SK-N-SH treated with all-trans-retinoic acid at 6 μM for 48 hours (cell line): ENCODE data around the gene PIGM.
A peak's percentile ranks its signal among the peaks of the same experiment; 100 is the strongest.

Experiments used
- ATAC-seq: fragments of 200-7000 bp; cut with Tn5 transposase; 3 replicates; pipeline ENCODE4 v1.9.1; 2020; ENCODE audit warnings: mild to moderate bottlenecking, moderate library complexity
- ARNTL ChIP-seq: fragments of 450-650 bp; formaldehyde crosslinking; IDR thresholded peaks from 2 replicates; pipeline ENCODE4 v1.5.0; 2020; ENCODE audit warnings: low read depth, mild to moderate bottlenecking, moderate library complexity, borderline replicate concordance
- CREB5 ChIP-seq: fragments of 250-450 bp; sonication (Bioruptor Pico); IDR thresholded peaks from 2 replicates; pipeline ENCODE4 v1.5.1; 2020; ENCODE audit warnings: low read depth, mild to moderate bottlenecking, moderate library complexity
- CSDC2 ChIP-seq: fragments of 250-450 bp; sonication (Bioruptor Pico); IDR thresholded peaks from 2 replicates; pipeline ENCODE4 v1.5.0; 2020; ENCODE audit warnings: mild to moderate bottlenecking, moderate library complexity
- CSRNP3 ChIP-seq: fragments of 250-450 bp; sonication (Bioruptor Pico); IDR thresholded peaks from 2 replicates; pipeline ENCODE4 v1.5.1; 2021; ENCODE audit warnings: mild to moderate bottlenecking, moderate library complexity
- ESRRG ChIP-seq: fragments of 250-450 bp; sonication (Bioruptor Pico); IDR thresholded peaks from 2 replicates; pipeline ENCODE4 v1.6.1; 2021; ENCODE audit warnings: mild to moderate bottlenecking
- GLIS3 ChIP-seq: fragments of 250-450 bp; sonication (Bioruptor Pico); IDR thresholded peaks from 2 replicates; pipeline ENCODE4 v1.5.0; 2020; ENCODE audit warnings: mild to moderate bottlenecking, moderate library complexity
- ISL1 ChIP-seq: fragments of 250-450 bp; sonication (Bioruptor Pico); IDR thresholded peaks from 2 replicates; pipeline ENCODE4 v2.1.2; 2022; ENCODE audit warnings: mild to moderate bottlenecking, moderate library complexity
- OSR1 ChIP-seq: fragments of 250-450 bp; sonication (Bioruptor Pico); IDR thresholded peaks from 2 replicates; pipeline ENCODE4 v1.8.0; 2022; ENCODE audit warnings: moderate library complexity, mild to moderate bottlenecking, inconsistent platforms
- PATZ1 ChIP-seq: fragments of 250-450 bp; sonication (Bioruptor Pico); IDR thresholded peaks from 2 replicates; pipeline ENCODE4 v1.8.0; 2020; ENCODE audit warnings: mild to moderate bottlenecking, moderate library complexity, borderline replicate concordance
- PPARA ChIP-seq: fragments of 250-450 bp; sonication (Bioruptor Pico); IDR thresholded peaks from 2 replicates; pipeline ENCODE4 v1.5.0; 2020; ENCODE audit warnings: mild to moderate bottlenecking, borderline replicate concordance
- RARB ChIP-seq: fragments of 250-450 bp; sonication (Bioruptor Pico); IDR thresholded peaks from 2 replicates; pipeline ENCODE4 v1.8.0; 2021; ENCODE audit warnings: mild to moderate bottlenecking, moderate library complexity
- SNAI2 ChIP-seq: fragments of 250-450 bp; sonication (Bioruptor Pico); IDR thresholded peaks from 2 replicates; pipeline ENCODE4 v1.5.0; 2020; ENCODE audit warnings: mild to moderate bottlenecking, moderate library complexity
- TCF4 ChIP-seq: fragments of 250-450 bp; sonication (Bioruptor Pico); IDR thresholded peaks from 2 replicates; pipeline ENCODE4 v1.8.0; 2021; ENCODE audit warnings: mild to moderate bottlenecking, moderate library complexity, borderline replicate concordance
- TOX ChIP-seq: fragments of 250-450 bp; sonication (Bioruptor Pico); IDR thresholded peaks from 2 replicates; pipeline ENCODE4 v1.8.0; 2021; ENCODE audit warnings: mild to moderate bottlenecking, moderate library complexity, borderline replicate concordance
- TSHZ2 ChIP-seq: fragments of 250-450 bp; sonication (Bioruptor Pico); IDR thresholded peaks from 2 replicates; pipeline ENCODE4 v1.5.0; 2020; ENCODE audit warnings: mild to moderate bottlenecking, moderate library complexity
- ZC3H10 ChIP-seq: fragments of 250-450 bp; sonication (Bioruptor Pico); IDR thresholded peaks from 2 replicates; pipeline ENCODE4 v1.5.1; 2021; ENCODE audit warnings: mild to moderate bottlenecking, moderate library complexity
- ZFP3 ChIP-seq: fragments of 250-450 bp; sonication (Bioruptor Pico); IDR thresholded peaks from 2 replicates; pipeline ENCODE4 v1.5.0; 2020; ENCODE audit warnings: mild to moderate bottlenecking, moderate library complexity
- ZFP30 ChIP-seq: fragments of 450-650 bp; formaldehyde crosslinking; IDR thresholded peaks from 2 replicates; pipeline ENCODE4 v1.5.0; 2022; ENCODE audit warnings: mild to moderate bottlenecking, moderate library complexity
- ZNF565 ChIP-seq: fragments of 450-650 bp; formaldehyde crosslinking; conservative IDR thresholded peaks from 2 replicates; pipeline ENCODE4 v1.5.0; 2020; ENCODE audit warnings: low read depth, mild to moderate bottlenecking, moderate library complexity
- ZNF70 ChIP-seq: fragments of 450-650 bp; formaldehyde crosslinking; IDR thresholded peaks from 2 replicates; pipeline ENCODE4 v1.5.0; 2020; ENCODE audit warnings: mild to moderate bottlenecking, moderate library complexity
- ZNF8 ChIP-seq: fragments of 450-650 bp; formaldehyde crosslinking; IDR thresholded peaks from 2 replicates; pipeline ENCODE4 v1.5.0; 2020; ENCODE audit warnings: mild to moderate bottlenecking, moderate library complexity

The PIGM gene

GRCh38 chr1:159996653-159997052, 35.1 kb downstream of the PIGM start:
- peak; percentile 78; the same call in 1 of the 2 replicates for TF ChIP-seq OSR1
- no peak for TF ChIP-seq PATZ1
- TF ChIP-seq TCF4 (CRISPR knock-in tag) = no peak
- TF ChIP-seq ZC3H10 (CRISPR knock-in tag) = 0 out of 2 replicates have a peak, but pooled peaks have one; percentile 17
- no peak for TF ChIP-seq CREB5 (CRISPR knock-in tag)
- no peak for TF ChIP-seq PPARA (CRISPR knock-in tag)
- peak; percentile 95 for ATAC-seq

GRCh38 chr1:159994896-159995295, 36.9 kb downstream of the PIGM start:
- no peak for ATAC-seq
- no peak for TF ChIP-seq ESRRG
- TF ChIP-seq GLIS3 = no peak
- TF ChIP-seq ZNF8 (CRISPR knock-in tag) = no peak
- TF ChIP-seq OSR1 = no peak
- no peak for TF ChIP-seq TCF4 (CRISPR knock-in tag)
- TF ChIP-seq TSHZ2 (CRISPR knock-in tag) = no peak
- TF ChIP-seq CSRNP3 = no peak
- TF ChIP-seq ZC3H10 (CRISPR knock-in tag) = no peak
- no peak for TF ChIP-seq ZFP30 (CRISPR knock-in tag)
- no peak for TF ChIP-seq ISL1 (CRISPR knock-in tag)
- TF ChIP-seq PATZ1 = no peak
- TF ChIP-seq CREB5 (CRISPR knock-in tag) = no peak
- TF ChIP-seq ZFP3 = no peak
- TF ChIP-seq RARB (CRISPR knock-in tag) = no peak

- ATAC-seq = no peak
These were observed 37.9 kb downstream of the PIGM start for GRCh38 chr1:159993911-159994310.

GRCh38 chr1:159992161-159992560, 39.6 kb downstream of the PIGM start:
- ATAC-seq = peak; percentile 58

More at GRCh38 chr1:159993911-159994310, 37.9 kb downstream of the PIGM start:
- TF ChIP-seq ZFP3 = no peak
- TF ChIP-seq SNAI2 (CRISPR knock-in tag) = no peak
- TF ChIP-seq ZFP30 (CRISPR knock-in tag) = no peak
- TF ChIP-seq ZC3H10 (CRISPR knock-in tag) = no peak
- TF ChIP-seq RARB (CRISPR knock-in tag) = no peak
- TF ChIP-seq ZNF8 (CRISPR knock-in tag) = no peak
- no peak for TF ChIP-seq ISL1 (CRISPR knock-in tag)
- no peak for TF ChIP-seq OSR1
- no peak for TF ChIP-seq ZNF565
- no peak for TF ChIP-seq TOX
- TF ChIP-seq ARNTL (CRISPR knock-in tag) = no peak

More at GRCh38 chr1:159992161-159992560, 39.6 kb downstream of the PIGM start:
- TF ChIP-seq ZC3H10 (CRISPR knock-in tag) (no peak), CREB5 (CRISPR knock-in tag) (no peak), CSDC2 (CRISPR knock-in tag) (no peak), PPARA (CRISPR knock-in tag) (no peak), CSRNP3 (no peak), ZNF70 (no peak), GLIS3 (no peak), ESRRG (no peak)
